Epithelial cell of umbilical artery (primary cell): ENCODE data around the gene SCYL2. TPM values are rescaled to one million over a fixed set of nuclear protein-coding genes. Genes with fewer than 3 reads are reported as not detected.

ENCODE experiments used
- total RNA-seq: library from RNA; depleted of rRNA; stranded (reverse); fragments of >200 nt; gene quantifications from 2 replicates; pipeline ENCODE4 v1.2.3, GENCODE V29; 2014

Gene SCYL2
- 36.1 and 43.8 TPM in 2 replicates for total RNA-seq

GRCh38 chr12:100266835-100267602 is at the start of gene SCYL2, which contains the start of gene DEPDC4:
SCYL2 (plus strand) TSS chr12:100267177; CDS start chr12:100282971, 15,794 bp downstream.
DEPDC4 (minus strand) TSS chr12:100267079; CDS start chr12:100267076, 3 bp downstream.

GRCh38 chr12:100356644-100357223 is 89.8 kb downstream of the SCYL2 start, which contains the start of gene SLC17A8:
SLC17A8 (plus strand) TSS chr12:100357074; CDS start chr12:100357392, 318 bp downstream.

Other genes starting within 250 kb of the SCYL2 start
- 14.9 and 18.8 TPM in 2 replicates for gene BLTP3B, start 124.3 kb upstream of the SCYL2 start, total RNA-seq
- 16.6 and 24.2 TPM in 2 replicates for gene ACTR6, start 66.4 kb upstream of the SCYL2 start, total RNA-seq
- gene DEPDC4, start 98 bp upstream of the SCYL2 start, total RNA-seq, result 0.32 and 0.61 TPM in 2 replicates
- gene SLC17A8, start 89.9 kb downstream of the SCYL2 start, total RNA-seq, result not detected in 2 replicates
- not detected in 2 replicates for gene NR1H4, start 206.7 kb downstream of the SCYL2 start, total RNA-seq